ENCODE measurements around the gene PXYLP1. TPM values are rescaled to one million over a fixed set of nuclear protein-coding genes. Genes with fewer than 3 reads are reported as not detected.
A peak's percentile ranks its signal among the peaks of the same experiment; 100 is the strongest.

PXYLP1 gene
- total RNA-seq, 1 donor, result 9.1 TPM

GRCh38 chr3:141335531-141336061 is 104.0 kb downstream of the PXYLP1 start:
- no peak for DNase-seq (ENCODE audit: low read depth)
- H3K4me3 ChIP-seq (ENCODE audit: low read depth, low read length), result no peak overlapping the region
- TF ChIP-seq, protein P1, sequence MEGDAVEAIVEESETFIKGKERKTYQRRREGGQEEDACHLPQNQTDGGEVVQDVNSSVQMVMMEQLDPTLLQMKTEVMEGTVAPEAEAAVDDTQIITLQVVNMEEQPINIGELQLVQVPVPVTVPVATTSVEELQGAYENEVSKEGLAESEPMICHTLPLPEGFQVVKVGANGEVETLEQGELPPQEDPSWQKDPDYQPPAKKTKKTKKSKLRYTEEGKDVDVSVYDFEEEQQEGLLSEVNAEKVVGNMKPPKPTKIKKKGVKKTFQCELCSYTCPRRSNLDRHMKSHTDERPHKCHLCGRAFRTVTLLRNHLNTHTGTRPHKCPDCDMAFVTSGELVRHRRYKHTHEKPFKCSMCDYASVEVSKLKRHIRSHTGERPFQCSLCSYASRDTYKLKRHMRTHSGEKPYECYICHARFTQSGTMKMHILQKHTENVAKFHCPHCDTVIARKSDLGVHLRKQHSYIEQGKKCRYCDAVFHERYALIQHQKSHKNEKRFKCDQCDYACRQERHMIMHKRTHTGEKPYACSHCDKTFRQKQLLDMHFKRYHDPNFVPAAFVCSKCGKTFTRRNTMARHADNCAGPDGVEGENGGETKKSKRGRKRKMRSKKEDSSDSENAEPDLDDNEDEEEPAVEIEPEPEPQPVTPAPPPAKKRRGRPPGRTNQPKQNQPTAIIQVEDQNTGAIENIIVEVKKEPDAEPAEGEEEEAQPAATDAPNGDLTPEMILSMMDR (IDR thresholded peaks at IDR 0.05; ENCODE audit: insufficient read depth, low read length), result no peak

DNA sequence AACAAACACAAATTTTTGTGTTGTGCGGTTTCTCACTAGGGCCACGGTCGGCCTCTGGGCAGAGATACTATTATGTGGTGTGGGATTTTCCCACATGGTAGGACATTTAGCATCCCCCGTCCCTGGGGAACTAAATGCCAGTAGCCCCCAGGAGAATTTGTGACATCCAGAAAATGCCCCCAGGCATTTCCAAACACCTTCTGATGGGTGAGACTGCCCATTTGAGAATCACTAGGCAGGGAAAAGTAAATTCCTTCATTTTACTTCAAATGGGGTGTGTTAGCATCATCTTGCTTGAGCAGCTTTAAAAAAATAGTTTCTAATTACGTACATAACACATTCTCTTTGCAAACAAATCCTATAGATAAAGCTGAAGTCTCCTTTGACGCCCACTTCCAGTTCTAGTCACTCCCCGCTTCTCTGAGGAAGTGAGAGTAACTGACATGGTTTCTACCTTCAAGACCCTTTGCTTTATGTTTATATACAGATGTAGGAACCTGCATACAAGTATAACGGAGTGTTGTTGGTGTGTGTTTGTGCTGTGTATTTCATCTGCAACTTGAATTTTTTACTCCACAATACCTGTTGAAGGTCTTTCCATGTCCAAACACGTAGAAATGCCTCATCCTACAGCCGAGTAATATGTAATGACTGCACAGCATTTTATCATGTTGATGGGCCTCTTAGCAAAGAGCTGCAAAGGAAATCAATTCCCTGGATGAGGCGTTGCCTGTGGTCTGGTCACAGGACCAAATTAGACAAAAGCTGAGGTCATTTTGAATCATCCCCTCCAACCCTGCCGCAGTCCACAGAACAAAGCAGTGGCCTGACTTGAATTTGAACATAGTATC is 105.3 kb downstream of the PXYLP1 start:
- H3K4me3 ChIP-seq (ENCODE audit: low read depth, low read length), result no peak overlapping the region
- TF ChIP-seq, protein P1 (IDR thresholded peaks at IDR 0.05; ENCODE audit: insufficient read depth, low read length), result no peak
- DNase-seq (ENCODE audit: low read depth), result peak; percentile 86

GRCh38 chr3:141337523-141337854 is 105.9 kb downstream of the PXYLP1 start:
- no peak for DNase-seq (ENCODE audit: low read depth)
- no peak overlapping the region for H3K4me3 ChIP-seq (ENCODE audit: low read depth, low read length)
- TF ChIP-seq, protein P1 (IDR thresholded peaks at IDR 0.05; ENCODE audit: insufficient read depth, low read length), result no peak

DNA sequence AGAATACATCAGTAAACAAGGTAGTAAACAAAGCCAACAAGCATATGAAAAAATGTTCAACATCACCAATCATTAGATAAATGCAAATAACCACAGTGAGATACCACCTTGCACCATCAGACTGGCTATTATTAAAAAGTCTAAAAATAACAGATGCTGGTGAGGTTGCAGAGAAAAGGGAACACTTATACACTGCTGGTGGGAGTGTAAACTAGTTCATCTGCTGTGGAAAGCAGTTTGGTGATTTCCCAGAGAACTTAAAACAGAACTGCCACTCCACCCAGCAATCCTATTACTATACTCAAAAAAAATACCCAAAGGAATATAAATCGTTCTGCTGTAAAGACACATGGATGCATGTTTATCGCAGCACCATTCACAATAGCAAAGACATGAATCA is 106.4 kb downstream of the PXYLP1 start:
- H3K4me3 ChIP-seq (ENCODE audit: low read depth, low read length), result no peak overlapping the region
- TF ChIP-seq, protein P1 (IDR thresholded peaks at IDR 0.05; ENCODE audit: insufficient read depth, low read length), result no peak
- no peak for DNase-seq (ENCODE audit: low read depth)

- H3K4me3 ChIP-seq (ENCODE audit: low read depth, low read length), result no peak overlapping the region
- TF ChIP-seq, protein P1 (IDR thresholded peaks at IDR 0.05; ENCODE audit: insufficient read depth, low read length), result no peak
- no peak for DNase-seq (ENCODE audit: low read depth)
Measured at GRCh38 chr3:141338881-141339280, 107.3 kb downstream of the PXYLP1 start.

- no peak overlapping the region for H3K4me3 ChIP-seq (ENCODE audit: low read depth, low read length)
- TF ChIP-seq, protein P1 (IDR thresholded peaks at IDR 0.05; ENCODE audit: insufficient read depth, low read length), result no peak
- DNase-seq (ENCODE audit: low read depth), result no peak
Measured at GRCh38 chr3:141341536-141341935, 109.9 kb downstream of the PXYLP1 start.

All from fibroblast of the aortic adventitia (primary cell).